MCF 10A (cell line): ENCODE data around the gene DDR1. TPM values are rescaled to one million over a fixed set of nuclear protein-coding genes. Genes with fewer than 3 reads are reported as not detected.

Experiments used
- BruUV-seq: library from RNA; stranded (reverse); fragments of 400-500 nt; replicated peaks from 2 replicates; lab custom pipeline; 2021; lab: Mats Ljungman, UMichigan
- CTCF ChIA-PET: fragments of 300-600 bp; sonication (Branson Sonifier 250); formaldehyde crosslinking; extraction: SDS; loops from one replicate; lab custom pipeline; 2021; ENCODE audit warnings: antibody characterized with exemption, inconsistent platforms; lab: Yijun Ruan, JAX
- POLR2A ChIA-PET: fragments of 300-600, 350-650 bp; sonication (Branson Sonifier 250); formaldehyde crosslinking; extraction: SDS; loops from one replicate; lab custom pipeline; 2020; ENCODE audit warnings: antibody characterized with exemption, inconsistent platforms; lab: Yijun Ruan, JAX
- DNase-seq: peaks from one replicate; pipeline ENCODE4 v3.0.0-alpha.2; 2018; ENCODE audit not compliant: unreplicated experiment
- H3K27ac Mint-ChIP-seq: one replicate; pipeline ENCODE4 v1.8.0; 2022; ENCODE audit warnings: mild to moderate bottlenecking, low read depth, mixed read lengths; ENCODE audit not compliant: unreplicated experiment
- H3K27me3 Mint-ChIP-seq: one replicate; pipeline ENCODE4 v1.8.0; 2022; ENCODE audit warnings: mixed read lengths; ENCODE audit not compliant: insufficient read depth, unreplicated experiment
- H3K36me3 Mint-ChIP-seq: one replicate; pipeline ENCODE4 v1.8.0; 2022; ENCODE audit warnings: mild to moderate bottlenecking, moderate library complexity, mixed read lengths; ENCODE audit not compliant: insufficient read depth, unreplicated experiment
- H3K4me1 Mint-ChIP-seq: one replicate; pipeline ENCODE4 v1.8.0; 2022; ENCODE audit warnings: mixed read lengths; ENCODE audit not compliant: insufficient read depth, unreplicated experiment
- H3K4me3 Mint-ChIP-seq: one replicate; pipeline ENCODE4 v1.8.0; 2022; ENCODE audit warnings: mild to moderate bottlenecking, moderate library complexity, mixed read lengths; ENCODE audit not compliant: unreplicated experiment
- H3K9me3 Mint-ChIP-seq: one replicate; pipeline ENCODE4 v1.8.0; 2022; ENCODE audit warnings: mixed read lengths; ENCODE audit not compliant: unreplicated experiment
- CTCF ChIP-seq: fragments of 200-600 bp; IDR thresholded peaks from one replicate; pipeline ENCODE4 v1.8.0; 2022; ENCODE audit warnings: antibody characterized with exemption, mild to moderate bottlenecking; ENCODE audit not compliant: unreplicated experiment
- intact Hi-C: fragments of 100-400 bp; cut with micrococcal nuclease; formaldehyde crosslinking; loops from 2 replicates; pipeline ENCODE4 v1.14.1; 2022
- total RNA-seq: library from RNA; stranded (reverse); gene quantifications from 2 replicates; pipeline ENCODE4 v1.2.3, GENCODE V29; 2022

The DDR1 gene
- total RNA-seq, 1 experiment from 2014 or later, result 66.0 TPM

- no TSS peak for BruUV-seq
- ChIA-PET POLR2A (no interaction called here), CTCF (no interaction called here)
- H3K36me3 Mint-ChIP-seq, result no peaks in the 10 kb centered on the region
- H3K27ac Mint-ChIP-seq, result peak overlapping the region; percentile 83
- H3K27me3 Mint-ChIP-seq, result no peaks in the 10 kb centered on the region
- DNase-seq, result no peak
- no peaks in the 10 kb centered on the region for H3K9me3 Mint-ChIP-seq
- no peak for TF ChIP-seq CTCF
- intact Hi-C loops, result no loop called here
- no peak overlapping the region for H3K4me3 Mint-ChIP-seq
- peaks cover 39% of the 10 kb centered on the region for H3K4me1 Mint-ChIP-seq
Measured at GRCh38 chr6:30932665-30933365, 48.5 kb downstream of the DDR1 start.

- Mint-ChIP-seq H3K27me3 (no peaks in the 10 kb centered on the region), H3K4me1 (peaks cover 45% of the 10 kb centered on the region), H3K4me3 (peak overlapping the region; percentile 2), H3K36me3 (no peaks in the 10 kb centered on the region), H3K9me3 (no peaks in the 10 kb centered on the region), H3K27ac (peak overlapping the region; percentile 94)
- CTCF ChIA-PET, result interaction anchor here (0.6 to 2.6 kb wide), 9 partner anchors 9 to 180 kb away, joined by 3 to 16 read pairs (median 6); partner anchors contain the start of genes PSORS1C1 and VARS2
- peak; percentile 86 for DNase-seq
- BruUV-seq, result no TSS peak
- intact Hi-C loops, result no loop called here
- TF ChIP-seq CTCF, result no peak
- POLR2A ChIA-PET, result interaction anchor here (0.6 to 2.4 kb wide), 17 partner anchors 10 to 181 kb away, joined by 3 to 30 read pairs (median 4); partner anchors contain the start of genes DDR1 and VARS2
Measured at GRCh38 chr6:30935018-30935417, 50.7 kb downstream of the DDR1 start.

- Mint-ChIP-seq H3K4me3 (no peak overlapping the region), H3K9me3 (no peaks in the 10 kb centered on the region), H3K4me1 (peaks cover 47% of the 10 kb centered on the region), H3K27me3 (no peaks in the 10 kb centered on the region), H3K36me3 (no peaks in the 10 kb centered on the region), H3K27ac (no peak overlapping the region)
- no peak for TF ChIP-seq CTCF
- no TSS peak for BruUV-seq
- POLR2A ChIA-PET, result interaction anchor here (2.1 kb wide), 1 partner anchor 11 kb away, joined by 14 read pairs; no protein-coding TSS in a partner anchor
- intact Hi-C loops, result no loop called here
- CTCF ChIA-PET, result interaction anchor here (0.5 to 1.0 kb wide), 3 partner anchors 11 to 206 kb away, joined by 4 to 6 read pairs (median 5); no protein-coding TSS in a partner anchor
- no peak for DNase-seq
Measured at GRCh38 chr6:30937265-30937664, 52.9 kb downstream of the DDR1 start.

- Mint-ChIP-seq H3K4me3 (no peak overlapping the region), H3K27ac (no peak overlapping the region), H3K27me3 (no peaks in the 10 kb centered on the region), H3K4me1 (peaks cover 49% of the 10 kb centered on the region), H3K36me3 (no peaks in the 10 kb centered on the region), H3K9me3 (no peaks in the 10 kb centered on the region)
- peak; percentile 63 for DNase-seq
- ChIA-PET POLR2A (interaction anchor here (0.5 to 2.1 kb wide), 5 partner anchors 13 to 323 kb away, joined by 3 to 14 read pairs (median 4); no protein-coding TSS in a partner anchor), CTCF (interaction anchor here (0.6 to 1.7 kb wide), 3 partner anchors 22 to 132 kb away, joined by 3 to 5 read pairs (median 4); no protein-coding TSS in a partner anchor)
- intact Hi-C loops, result no loop called here
- no TSS peak for BruUV-seq
- TF ChIP-seq CTCF, result no peak
Measured at GRCh38 chr6:30938730-30939129, 54.4 kb downstream of the DDR1 start.
